Esophagus muscularis mucosa (tissue), 4 donors: Measurements from ENCODE around the gene NDUFB3.
"Not testable (repeated sequence)": the region's sequence is repeated elsewhere in the genome, so short reads cannot be mapped to it uniquely, and the experiment has no call there.

ENCODE experiments used
- CTCF ChIP-seq, 3 experiments: fragments of 200-600 bp in 2 of 3; fragments of 450-650 bp in 1 of 3; sonication (generic) in 2 of 3; IDR thresholded peaks; one replicate each; pipeline ENCODE4 v1.5.1; 2017 to 2019; ENCODE audit warnings: antibody characterized with exemption in 3 of 3, mild to moderate bottlenecking in 2 of 3, moderate library complexity in 1 of 3
- EP300 ChIP-seq: sonication (generic); formaldehyde crosslinking; IDR thresholded peaks from one replicate; pipeline ENCODE4 v1.6.1; 2017; ENCODE audit warnings: antibody characterized with exemption
- POLR2A ChIP-seq: fragments of 450-650 bp; IDR thresholded peaks from one replicate; pipeline ENCODE4 v1.6.1; 2017; ENCODE audit warnings: antibody characterized with exemption, moderate library complexity, mild to moderate bottlenecking, low read depth
- POLR2AphosphoS5 ChIP-seq, 2 donors: sonication (generic); formaldehyde crosslinking; IDR thresholded peaks; one replicate each; pipeline ENCODE4 v1.6.1; 2017; ENCODE audit warnings: antibody characterized with exemption in 2 of 2

- TF ChIP-seq CTCF (IDR thresholded peaks at IDR 0.05); POLR2AphosphoS5 (IDR thresholded peaks at IDR 0.05); EP300; POLR2A: not testable (repeated sequence)
These were observed 29.4 kb upstream of the NDUFB3 start for GRCh38 chr2:201042451-201042850.
